H9 (cell line): Measurements from ENCODE around the gene PEX14. TPM values are rescaled to one million over a fixed set of nuclear protein-coding genes. Genes with fewer than 3 reads are reported as not detected.

Experiments
- DNase-seq: peaks from one replicate; pipeline ENCODE4 v3.0.0-alpha.2; 2017
- H2AFZ ChIP-seq: one replicate; pipeline ENCODE4 v1.6.1; 2013; ENCODE audit warnings: mild to moderate bottlenecking, low read length, control low read depth, moderate library complexity
- H2AK5ac ChIP-seq: 2 replicates; pipeline ENCODE4 v1.6.1; 2013; ENCODE audit warnings: low read length, control low read depth, mixed read lengths; ENCODE audit not compliant: insufficient read length
- H2BK120ac ChIP-seq: one replicate; pipeline ENCODE4 v1.6.1; 2013; ENCODE audit warnings: low read depth, mild to moderate bottlenecking, low read length, control low read depth, inconsistent platforms; ENCODE audit not compliant: poor library complexity, severe bottlenecking
- H2BK12ac ChIP-seq: 2 replicates; pipeline ENCODE4 v1.6.1; 2013; ENCODE audit warnings: low read length, control low read depth, mixed read lengths, low read depth; ENCODE audit not compliant: insufficient read length
- H2BK15ac ChIP-seq: 2 replicates; pipeline ENCODE4 v1.6.1; 2013; ENCODE audit warnings: low read depth, low read length, control low read depth
- H2BK20ac ChIP-seq: one replicate; pipeline ENCODE4 v1.6.1; 2013; ENCODE audit warnings: low read depth, mild to moderate bottlenecking, low read length, control low read depth, inconsistent platforms; ENCODE audit not compliant: poor library complexity, severe bottlenecking
- H2BK5ac ChIP-seq: 2 replicates; pipeline ENCODE4 v1.6.1; 2013; ENCODE audit warnings: low read length, control low read depth, mixed read lengths; ENCODE audit not compliant: insufficient read length
- H3K14ac ChIP-seq: 2 replicates; pipeline ENCODE4 v1.6.1; 2013; ENCODE audit warnings: low read length, control low read depth; ENCODE audit not compliant: insufficient read depth
- H3K18ac ChIP-seq: 2 replicates; pipeline ENCODE4 v1.6.1; 2013; ENCODE audit warnings: low read depth, mild to moderate bottlenecking, mixed read lengths, low read length, control low read depth; ENCODE audit not compliant: insufficient read length
- H3K23ac ChIP-seq: 2 replicates; pipeline ENCODE4 v1.6.1; 2013; ENCODE audit warnings: low read length, control low read depth, mixed read lengths, low read depth; ENCODE audit not compliant: insufficient read length
- H3K23me2 ChIP-seq: 2 replicates; pipeline ENCODE4 v1.6.1; 2013; ENCODE audit warnings: low read depth, mild to moderate bottlenecking, mixed read lengths, low read length, control low read depth; ENCODE audit not compliant: insufficient read length, poor library complexity, severe bottlenecking
- H3K27ac ChIP-seq: 2 replicates; pipeline ENCODE4 v1.5.1; 2013; ENCODE audit warnings: low read length, control low read depth, mixed read lengths, low read depth; ENCODE audit not compliant: insufficient read length
- H3K27me3 ChIP-seq: 2 replicates; pipeline ENCODE4 v1.6.1; 2013; ENCODE audit warnings: low read length, control low read depth, inconsistent platforms; ENCODE audit not compliant: insufficient read depth
- H3K4ac ChIP-seq: 2 replicates; pipeline ENCODE4 v1.6.1; 2013; ENCODE audit warnings: low read depth, mild to moderate bottlenecking, control low read depth, inconsistent platforms, low read length, moderate library complexity
- H3K4me1 ChIP-seq: 2 replicates; pipeline ENCODE4 v1.6.1; 2013; ENCODE audit warnings: low read length, control low read depth, inconsistent platforms; ENCODE audit not compliant: insufficient read depth
- H3K4me2 ChIP-seq: 2 replicates; pipeline ENCODE4 v1.6.1; 2013; ENCODE audit warnings: low read length, control low read depth, mixed read lengths; ENCODE audit not compliant: insufficient read length, insufficient read depth
- H3K56ac ChIP-seq: 2 replicates; pipeline ENCODE4 v1.6.1; 2013; ENCODE audit warnings: low read depth, mild to moderate bottlenecking, mixed read lengths, low read length, control low read depth; ENCODE audit not compliant: insufficient read length
- H3K79me1 ChIP-seq: 2 replicates; pipeline ENCODE4 v1.6.1; 2013; ENCODE audit warnings: low read depth, mild to moderate bottlenecking, moderate library complexity, low read length, control low read depth, inconsistent platforms; ENCODE audit not compliant: insufficient read depth, poor library complexity, severe bottlenecking
- H3K79me2 ChIP-seq: 2 replicates; pipeline ENCODE4 v1.6.1; 2013; ENCODE audit warnings: low read length, control low read depth, inconsistent platforms; ENCODE audit not compliant: insufficient read depth
- H3K9ac ChIP-seq: 2 replicates; pipeline ENCODE4 v1.6.1; 2013; ENCODE audit warnings: low read length, control low read depth, mixed read lengths; ENCODE audit not compliant: insufficient read length; ENCODE audit errors: extremely low read depth
- H3K9me3 ChIP-seq: one replicate; pipeline ENCODE4 v1.6.1; 2013; ENCODE audit warnings: low read depth, low read length, inconsistent platforms; ENCODE audit not compliant: control insufficient read depth
- H3T11ph ChIP-seq: one replicate; pipeline ENCODE4 v1.6.1; 2013; ENCODE audit warnings: mild to moderate bottlenecking, low read length, control low read depth, inconsistent platforms
- H4K20me1 ChIP-seq: one replicate; pipeline ENCODE4 v1.6.1; 2013; ENCODE audit not compliant: control insufficient read depth, insufficient read length, insufficient read depth
- H4K5ac ChIP-seq: 2 replicates; pipeline ENCODE4 v1.6.1; 2013; ENCODE audit warnings: low read depth, mild to moderate bottlenecking, mixed read lengths, low read length, control low read depth; ENCODE audit not compliant: insufficient read length
- H4K8ac ChIP-seq: replicated peaks from 2 replicates; pipeline ENCODE4 v1.6.1; 2013; ENCODE audit warnings: low read length, control low read depth, mixed read lengths, low read depth; ENCODE audit not compliant: insufficient read length
- H4K91ac ChIP-seq: 2 replicates; pipeline ENCODE4 v1.6.1; 2013; ENCODE audit warnings: low read depth, mild to moderate bottlenecking, moderate library complexity, mixed read lengths, low read length, control low read depth; ENCODE audit not compliant: insufficient read length
- H3K27ac Mint-ChIP-seq, 3 experiments: 2 replicates in 2 of 3; 3 replicates in 1 of 3; pipeline ENCODE4 v1.8.0; 2020 to 2021; ENCODE audit warnings: mixed read lengths in 3 of 3, mild to moderate bottlenecking in 1 of 3, moderate library complexity in 1 of 3
- H3K27me3 Mint-ChIP-seq: 2 replicates; pipeline ENCODE4 v1.8.0; 2021; ENCODE audit warnings: low read depth, mild to moderate bottlenecking, moderate library complexity, mixed read lengths
- H3K36me3 Mint-ChIP-seq, 3 experiments: 2 replicates in 2 of 3; 3 replicates in 1 of 3; pipeline ENCODE4 v1.8.0; 2020 to 2021; ENCODE audit warnings: low read depth in 3 of 3, mixed read lengths in 3 of 3; ENCODE audit not compliant: insufficient read depth in 1 of 3
- H3K4me1 Mint-ChIP-seq, 2 experiments: 2 replicates each; pipeline ENCODE4 v1.8.0; 2020; ENCODE audit warnings: mixed read lengths in 2 of 2
- H3K4me3 Mint-ChIP-seq, 2 experiments: 2 replicates in 1 of 2; 3 replicates in 1 of 2; pipeline ENCODE4 v1.8.0; 2020 to 2021; ENCODE audit warnings: mild to moderate bottlenecking in 2 of 2, mixed read lengths in 2 of 2, moderate library complexity in 1 of 2
- H3K9me3 Mint-ChIP-seq, 2 experiments: 2 replicates in 1 of 2; 3 replicates in 1 of 2; pipeline ENCODE4 v1.8.0; 2020; ENCODE audit warnings: mild to moderate bottlenecking in 2 of 2, mixed read lengths in 2 of 2, moderate library complexity in 1 of 2
- WGBS: extraction: QIAGEN DNeasy Blood & Tissue Kit; methylation state at CpG from one replicate; pipeline ENCODE4 v1.1.7; 2013; ENCODE audit warnings: missing lambda C conversion rate, low lambda C conversion rate, mixed read lengths; ENCODE audit not compliant: insufficient read length; ENCODE audit errors: extremely low coverage; 5-methylcytosine and 5-hydroxymethylcytosine counted together
- total RNA-seq: library from RNA; stranded (reverse); gene quantifications from 2 replicates; pipeline ENCODE4 v1.2.1, GENCODE V29; 2021
- TF ChIP-seq, protein P1 (sequence below): fragments of 200-600 bp; sonication (generic); conservative IDR thresholded peaks from 3 replicates; pipeline ENCODE4 v1.8.0; 2021; ENCODE audit warnings: antibody characterized with exemption, mild to moderate bottlenecking

The PEX14 gene
- total RNA-seq, 1 experiment from 2014 or later = 23.9 TPM

GRCh38 chr1:10599194-10599861, 124.6 kb downstream of the PEX14 start:
- Histone ChIP-seq H3K4ac (no peak overlapping the region), H4K91ac (no peak overlapping the region), H4K5ac (no peak overlapping the region), H3K23ac (no peak overlapping the region), H3K9me3 (no peaks in the 10 kb centered on the region), H3K14ac (no peak overlapping the region), H3K18ac (no peak overlapping the region), H3K23me2 (peaks cover 4% of the 10 kb centered on the region), H2AK5ac (no peak overlapping the region), H2BK15ac (no peak overlapping the region), H3K4me2 (no peak overlapping the region), H3T11ph (no peak overlapping the region), H3K4me1 (peaks cover 11% of the 10 kb centered on the region; the same call in 1 of the 2 replicates), H3K56ac (no peak overlapping the region), H2AFZ (no peak overlapping the region), H2BK5ac (no peak overlapping the region), H2BK12ac (no peak overlapping the region), H3K27me3 (no peaks in the 10 kb centered on the region; the same call in 1 of the 2 replicates), H2BK120ac (no peak overlapping the region), H4K8ac (no peak overlapping the region), H4K20me1 (peaks cover 2% of the 10 kb centered on the region), H3K27ac (no peak overlapping the region), H3K79me1 (no peaks in the 10 kb centered on the region), H3K9ac (no peak overlapping the region), H2BK20ac (no peak overlapping the region), H3K79me2 (no peaks in the 10 kb centered on the region)
- Mint-ChIP-seq H3K27ac (no peak overlapping the region; a peak in 2 of 7 replicates), H3K9me3 (no peaks in the 10 kb centered on the region), H3K36me3 (0 out of 7 replicates have a peak, but pooled peaks cover 0 to 4% (median 0%) of the 10 kb centered on the region in 3 experiments), H3K4me1 (peaks cover 37 to 39% of the 10 kb centered on the region in 2 experiments), H3K27me3 (no peaks in the 10 kb centered on the region), H3K4me3 (no peak overlapping the region)
- no CpG with 5 or more reads among the region's 6 CpGs for WGBS
- TF ChIP-seq, protein P1, sequence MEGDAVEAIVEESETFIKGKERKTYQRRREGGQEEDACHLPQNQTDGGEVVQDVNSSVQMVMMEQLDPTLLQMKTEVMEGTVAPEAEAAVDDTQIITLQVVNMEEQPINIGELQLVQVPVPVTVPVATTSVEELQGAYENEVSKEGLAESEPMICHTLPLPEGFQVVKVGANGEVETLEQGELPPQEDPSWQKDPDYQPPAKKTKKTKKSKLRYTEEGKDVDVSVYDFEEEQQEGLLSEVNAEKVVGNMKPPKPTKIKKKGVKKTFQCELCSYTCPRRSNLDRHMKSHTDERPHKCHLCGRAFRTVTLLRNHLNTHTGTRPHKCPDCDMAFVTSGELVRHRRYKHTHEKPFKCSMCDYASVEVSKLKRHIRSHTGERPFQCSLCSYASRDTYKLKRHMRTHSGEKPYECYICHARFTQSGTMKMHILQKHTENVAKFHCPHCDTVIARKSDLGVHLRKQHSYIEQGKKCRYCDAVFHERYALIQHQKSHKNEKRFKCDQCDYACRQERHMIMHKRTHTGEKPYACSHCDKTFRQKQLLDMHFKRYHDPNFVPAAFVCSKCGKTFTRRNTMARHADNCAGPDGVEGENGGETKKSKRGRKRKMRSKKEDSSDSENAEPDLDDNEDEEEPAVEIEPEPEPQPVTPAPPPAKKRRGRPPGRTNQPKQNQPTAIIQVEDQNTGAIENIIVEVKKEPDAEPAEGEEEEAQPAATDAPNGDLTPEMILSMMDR = no peak
- DNase-seq = no peak
